OCI-LY7 (cell line): ENCODE results near the gene AKT1. TPM values are rescaled to one million over a fixed set of nuclear protein-coding genes. Genes with fewer than 3 reads are reported as not detected.
"Not testable (repeated sequence)": the region's sequence is repeated elsewhere in the genome, so short reads cannot be mapped to it uniquely, and the experiment has no call there.

ENCODE experiments used
- BruUV-seq: library from RNA; stranded (reverse); fragments of 400-500 nt; replicated peaks from 2 replicates; lab custom pipeline; 2021; lab: Mats Ljungman, UMichigan
- CTCF ChIA-PET: fragments of 300-600 bp; sonication (Branson Sonifier 250); formaldehyde crosslinking; loops from one replicate; lab custom pipeline; 2022; ENCODE audit warnings: antibody characterized with exemption; ENCODE audit not compliant: unreplicated experiment; lab: Charles Lee
- POLR2A ChIA-PET: fragments of 300-600 bp; sonication (Branson Sonifier 250); formaldehyde crosslinking; loops from one replicate; lab custom pipeline; 2022; ENCODE audit warnings: antibody characterized with exemption; lab: Charles Lee
- DNase-seq: peaks from one replicate; pipeline ENCODE4 v3.0.0-alpha.2; 2015; ENCODE audit warnings: low spot score
- H2AFZ ChIP-seq: fragments of 200-600 bp; sonication (generic), shearing (Covaris generic); 2 replicates; pipeline ENCODE4 v1.6.1; 2014; ENCODE audit warnings: mild to moderate bottlenecking, antibody characterized with exemption, low read length, moderate library complexity
- H3K27ac ChIP-seq: fragments of 200-600 bp; sonication (generic); 2 replicates; pipeline ENCODE4 v1.5.1; 2014; ENCODE audit warnings: mixed run types, low read depth, mild to moderate bottlenecking, moderate library complexity, low read length, inconsistent platforms; ENCODE audit not compliant: poor library complexity, severe bottlenecking
- H3K36me3 ChIP-seq: fragments of 200-600 bp; sonication (generic); 2 replicates; pipeline ENCODE4 v1.6.1; 2014; ENCODE audit warnings: mild to moderate bottlenecking, antibody characterized with exemption, low read length, moderate library complexity, mixed read lengths; ENCODE audit not compliant: insufficient read depth
- H3K4me1 ChIP-seq: fragments of 200-600 bp; sonication (generic); 2 replicates; pipeline ENCODE4 v1.5.1; 2014; ENCODE audit warnings: mild to moderate bottlenecking, low read length; ENCODE audit not compliant: insufficient read depth, poor library complexity, severe bottlenecking
- H3K4me2 ChIP-seq: fragments of 200-600 bp; sonication (generic); 2 replicates; pipeline ENCODE4 v1.6.1; 2014; ENCODE audit warnings: mild to moderate bottlenecking, low read length
- H3K4me3 ChIP-seq: fragments of 200-600 bp; sonication (generic); 2 replicates; pipeline ENCODE4 v1.5.1; 2014; ENCODE audit warnings: mild to moderate bottlenecking, low read depth, low read length; ENCODE audit not compliant: poor library complexity, severe bottlenecking
- H3K79me2 ChIP-seq: fragments of 200-600 bp; sonication (generic); 2 replicates; pipeline ENCODE4 v1.6.1; 2016; ENCODE audit warnings: low read depth, mild to moderate bottlenecking, low read length, moderate library complexity, mixed read lengths; ENCODE audit not compliant: insufficient read depth
- H3K9me2 ChIP-seq: fragments of 200-600 bp; sonication (generic); 2 replicates; pipeline ENCODE4 v1.6.1; 2016; ENCODE audit warnings: mild to moderate bottlenecking, low read length, mixed read lengths; ENCODE audit not compliant: insufficient read depth
- H3K9me3 ChIP-seq: fragments of 200-600 bp; sonication (generic); 2 replicates; pipeline ENCODE4 v1.6.1; 2014; ENCODE audit warnings: mild to moderate bottlenecking, mixed run types, low read length, mixed read lengths
- H4K20me1 ChIP-seq: fragments of 200-600 bp; sonication (generic); 2 replicates; pipeline ENCODE4 v1.6.1; 2014; ENCODE audit warnings: mild to moderate bottlenecking, antibody characterized with exemption, low read length, moderate library complexity, mixed read lengths; ENCODE audit not compliant: insufficient read depth
- EZH2phosphoT487 ChIP-seq: fragments of 200-600 bp; sonication (generic); IDR thresholded peaks from 2 replicates; pipeline ENCODE4 v1.6.1; 2018; ENCODE audit warnings: low read depth, borderline replicate concordance, mild to moderate bottlenecking, mixed run types, antibody characterized with exemption, low read length, moderate library complexity, mixed read lengths
- intact Hi-C: fragments of 100-400 bp; cut with micrococcal nuclease; formaldehyde crosslinking; loops from one replicate; pipeline ENCODE4 v1.10.0; 2022; ENCODE audit not compliant: unreplicated experiment
- total RNA-seq, 2 experiments: library from RNA; depleted of rRNA in 1 of 2; stranded (reverse); fragments of >200 nt in 1 of 2; shearing (Covaris generic) in 1 of 2; gene quantifications; 2 replicates each; pipeline ENCODE4 v1.2.3, GENCODE V29; 2014 to 2022
- TF ChIP-seq, protein P1 (sequence below): fragments of 200-600 bp; sonication (generic); conservative IDR thresholded peaks from 2 replicates; pipeline ENCODE4 v1.5.1; 2014; ENCODE audit warnings: mild to moderate bottlenecking, antibody characterized with exemption, low read length, moderate library complexity, mixed read lengths

AKT1 gene
- total RNA-seq, 2 experiments from 2014 or later, result 75.4 to 108 TPM

DNA sequence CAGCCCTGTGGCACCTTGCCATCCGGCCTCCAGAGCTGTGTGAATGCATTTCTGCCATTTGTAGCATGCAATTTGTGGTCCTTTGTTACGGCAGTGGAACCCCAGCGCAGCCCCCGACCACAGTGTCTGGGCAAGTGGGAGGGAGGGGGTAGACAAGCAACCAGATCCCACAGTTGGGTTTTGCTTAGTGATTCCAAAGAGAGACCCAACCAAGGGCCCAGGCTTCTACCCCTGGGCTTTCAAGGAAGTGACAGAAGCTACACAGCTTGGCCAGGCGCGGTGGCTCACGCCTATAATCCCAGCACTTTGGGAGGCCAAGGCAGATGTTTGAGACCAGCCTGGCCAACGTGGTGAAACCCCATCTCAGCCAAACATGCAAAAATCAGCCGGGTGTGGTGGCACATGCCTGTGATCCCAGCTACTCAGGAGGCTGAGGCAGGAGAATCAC, 23.2 kb upstream of the AKT1 start:
- POLR2A ChIA-PET, result no interaction called here
- no peak overlapping the region for H3K4me3 ChIP-seq
- CTCF ChIA-PET, result no interaction called here
- no peak overlapping the region for H3K27ac ChIP-seq
- no peak for DNase-seq
- no peak for TF ChIP-seq EZH2phosphoT487
- TF ChIP-seq, protein P1, sequence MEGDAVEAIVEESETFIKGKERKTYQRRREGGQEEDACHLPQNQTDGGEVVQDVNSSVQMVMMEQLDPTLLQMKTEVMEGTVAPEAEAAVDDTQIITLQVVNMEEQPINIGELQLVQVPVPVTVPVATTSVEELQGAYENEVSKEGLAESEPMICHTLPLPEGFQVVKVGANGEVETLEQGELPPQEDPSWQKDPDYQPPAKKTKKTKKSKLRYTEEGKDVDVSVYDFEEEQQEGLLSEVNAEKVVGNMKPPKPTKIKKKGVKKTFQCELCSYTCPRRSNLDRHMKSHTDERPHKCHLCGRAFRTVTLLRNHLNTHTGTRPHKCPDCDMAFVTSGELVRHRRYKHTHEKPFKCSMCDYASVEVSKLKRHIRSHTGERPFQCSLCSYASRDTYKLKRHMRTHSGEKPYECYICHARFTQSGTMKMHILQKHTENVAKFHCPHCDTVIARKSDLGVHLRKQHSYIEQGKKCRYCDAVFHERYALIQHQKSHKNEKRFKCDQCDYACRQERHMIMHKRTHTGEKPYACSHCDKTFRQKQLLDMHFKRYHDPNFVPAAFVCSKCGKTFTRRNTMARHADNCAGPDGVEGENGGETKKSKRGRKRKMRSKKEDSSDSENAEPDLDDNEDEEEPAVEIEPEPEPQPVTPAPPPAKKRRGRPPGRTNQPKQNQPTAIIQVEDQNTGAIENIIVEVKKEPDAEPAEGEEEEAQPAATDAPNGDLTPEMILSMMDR, result no peak
- H3K79me2 ChIP-seq, result peaks cover 21% of the 10 kb centered on the region; the same call in 1 of the 2 replicates
- peaks cover 19% of the 10 kb centered on the region for H3K4me1 ChIP-seq
- intact Hi-C loops, result no loop called here
- no peaks in the 10 kb centered on the region for H3K9me2 ChIP-seq
- peaks cover 7% of the 10 kb centered on the region for H3K36me3 ChIP-seq
- no TSS peak for BruUV-seq
- H4K20me1 ChIP-seq, result 0 out of 2 replicates have a peak, but pooled peaks cover 5% of the 10 kb centered on the region
- no peak overlapping the region for H3K4me2 ChIP-seq
- no peak overlapping the region for H2AFZ ChIP-seq
- H3K9me3 ChIP-seq, result no peaks in the 10 kb centered on the region

- Histone ChIP-seq H3K4me1 (peaks cover 19% of the 10 kb centered on the region), H2AFZ (no peak overlapping the region), H3K27ac (no peak overlapping the region), H4K20me1 (0 out of 2 replicates have a peak, but pooled peaks cover 5% of the 10 kb centered on the region), H3K79me2 (peaks cover 21% of the 10 kb centered on the region; the same call in 1 of the 2 replicates), H3K4me2 (no peak overlapping the region), H3K4me3 (no peak overlapping the region), H3K36me3 (peaks cover 7% of the 10 kb centered on the region), H3K9me2 (no peaks in the 10 kb centered on the region), H3K9me3 (no peaks in the 10 kb centered on the region)
- DNase-seq, result no peak
- intact Hi-C loops, result no loop called here
- CTCF ChIA-PET, result no interaction called here
- TF ChIP-seq, protein P1, result no peak
- no peak for TF ChIP-seq EZH2phosphoT487
- POLR2A ChIA-PET, result no interaction called here
- BruUV-seq, result no TSS peak
Measured at GRCh38 chr14:104817930-104818713, 22.6 kb upstream of the AKT1 start.

DNA sequence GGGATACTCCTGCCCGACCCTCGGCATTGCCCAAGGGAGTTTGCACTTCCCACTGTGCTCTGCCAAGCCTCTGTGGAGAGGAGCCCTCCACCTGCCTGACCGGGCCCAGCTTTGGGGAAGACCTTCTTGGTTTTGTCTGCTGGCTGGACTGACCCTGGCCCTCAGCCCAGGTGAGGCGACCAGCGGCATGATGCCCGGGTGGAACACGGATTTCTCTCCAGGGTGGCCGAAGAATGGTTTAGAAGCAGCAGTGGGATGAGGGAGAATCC, 21.0 kb upstream of the AKT1 start:
- no peak for TF ChIP-seq EZH2phosphoT487
- TF ChIP-seq, protein P1, result no peak
- no TSS peak for BruUV-seq
- CTCF ChIA-PET, result no interaction called here

DNA sequence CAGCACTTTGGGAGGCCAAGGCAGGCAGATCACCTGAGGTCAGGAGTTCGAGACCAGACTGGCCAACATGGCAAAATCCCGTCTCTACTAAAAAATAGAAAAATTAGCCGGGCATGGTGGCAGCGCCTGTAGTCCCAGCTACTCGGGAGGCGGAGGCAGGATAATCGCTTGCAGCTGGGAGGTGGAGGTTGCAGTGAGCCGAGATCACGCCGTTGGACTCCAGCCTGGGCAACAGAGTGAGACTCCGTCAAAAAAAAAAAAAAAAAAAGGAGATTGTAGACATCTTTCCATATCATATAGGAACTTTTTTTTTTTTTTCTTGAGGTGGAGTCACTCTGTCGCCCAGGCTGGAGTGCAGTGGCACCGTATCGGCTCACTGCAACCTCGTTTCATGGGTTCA, 19.2 kb upstream of the AKT1 start:
- BruUV-seq, H3K36me3 ChIP-seq, H3K27ac ChIP-seq, DNase-seq, H3K9me2 ChIP-seq, H4K20me1 ChIP-seq, intact Hi-C loops, CTCF ChIA-PET, H3K9me3 ChIP-seq, H2AFZ ChIP-seq: not testable (repeated sequence)
- Histone ChIP-seq H3K79me2 (peaks cover 21% of the 10 kb centered on the region; the same call in 1 of the 2 replicates), H3K4me2 (peak overlapping the region; percentile 75), H3K4me1 (peaks cover 19% of the 10 kb centered on the region), H3K4me3 (peak overlapping the region; percentile 77)
- POLR2A ChIA-PET, result interaction anchor here (0.6 kb wide), 1 partner anchor 206 kb away, joined by 3 read pairs; the partner anchor contains the start of gene CDCA4

More for the DNA sequence above, 21.0 kb upstream of the AKT1 start:
- H4K20me1 ChIP-seq, result 0 out of 2 replicates have a peak, but pooled peaks cover 5% of the 10 kb centered on the region
- peaks cover 7% of the 10 kb centered on the region for H3K36me3 ChIP-seq
- peak overlapping the region; percentile 95 for H3K4me2 ChIP-seq
- no peak for DNase-seq
- intact Hi-C loops, result no loop called here
- no peaks in the 10 kb centered on the region for H3K9me2 ChIP-seq
- peak overlapping the region; percentile 77 for H3K4me3 ChIP-seq
- H3K9me3 ChIP-seq, result no peaks in the 10 kb centered on the region
- POLR2A ChIA-PET, result no interaction called here
- H3K4me1 ChIP-seq, result peaks cover 19% of the 10 kb centered on the region
- peaks cover 21% of the 10 kb centered on the region; the same call in 1 of the 2 replicates for H3K79me2 ChIP-seq
- peak overlapping the region; percentile 48 for H3K27ac ChIP-seq
- peak overlapping the region; percentile 40; the same call in 1 of the 2 replicates for H2AFZ ChIP-seq
